Neutrophil (primary cell): Measurements from ENCODE around the gene EEIG2.

Experiments
- H3K27ac ChIP-seq: fragments of 200-600 bp; sonication (generic); 2 replicates; pipeline ENCODE4 v1.5.1; 2016; ENCODE audit warnings: mild to moderate bottlenecking, moderate library complexity
- H3K27me3 ChIP-seq: fragments of 200-600 bp; sonication (generic); 2 replicates; pipeline ENCODE4 v1.6.0; 2016; ENCODE audit warnings: mild to moderate bottlenecking
- H3K36me3 ChIP-seq: fragments of 200-600 bp; sonication (generic); 2 replicates; pipeline ENCODE4 v1.5.1; 2017
- H3K4me1 ChIP-seq, 2 experiments: fragments of 200-600 bp in 1 of 2; sonication (generic) in 1 of 2; 1 replicate in 1 of 2; 2 replicates in 1 of 2; pipeline versions ENCODE4 v1.5.1 to v1.6.1; 2013 to 2016; ENCODE audit warnings: low read depth in 1 of 2, low read length in 1 of 2, mild to moderate bottlenecking in 1 of 2, moderate library complexity in 1 of 2; ENCODE audit not compliant: control insufficient read depth in 1 of 2, insufficient read depth in 1 of 2
- H3K4me3 ChIP-seq, 2 experiments: fragments of 200-600 bp in 1 of 2; sonication (generic) in 1 of 2; 1 replicate in 1 of 2; 2 replicates in 1 of 2; pipeline ENCODE4 v1.5.1; 2013 to 2016; ENCODE audit warnings: low read depth in 1 of 2, low read length in 1 of 2, mild to moderate bottlenecking in 1 of 2, moderate library complexity in 1 of 2
- H3K9me3 ChIP-seq: fragments of 200-600 bp; sonication (generic); 2 replicates; pipeline ENCODE4 v1.5.1; 2016
- TF ChIP-seq, protein P1 (sequence below): fragments of 200-600 bp; sonication (generic); IDR thresholded peaks from 2 replicates; pipeline ENCODE4 v1.5.1; 2016; ENCODE audit warnings: antibody characterized with exemption

Gene EEIG2

GRCh38 chr1:108569097-108569728 is 9.3 kb downstream of the EEIG2 start:
- no peak overlapping the region for H3K4me3 ChIP-seq
- TF ChIP-seq, protein P1, sequence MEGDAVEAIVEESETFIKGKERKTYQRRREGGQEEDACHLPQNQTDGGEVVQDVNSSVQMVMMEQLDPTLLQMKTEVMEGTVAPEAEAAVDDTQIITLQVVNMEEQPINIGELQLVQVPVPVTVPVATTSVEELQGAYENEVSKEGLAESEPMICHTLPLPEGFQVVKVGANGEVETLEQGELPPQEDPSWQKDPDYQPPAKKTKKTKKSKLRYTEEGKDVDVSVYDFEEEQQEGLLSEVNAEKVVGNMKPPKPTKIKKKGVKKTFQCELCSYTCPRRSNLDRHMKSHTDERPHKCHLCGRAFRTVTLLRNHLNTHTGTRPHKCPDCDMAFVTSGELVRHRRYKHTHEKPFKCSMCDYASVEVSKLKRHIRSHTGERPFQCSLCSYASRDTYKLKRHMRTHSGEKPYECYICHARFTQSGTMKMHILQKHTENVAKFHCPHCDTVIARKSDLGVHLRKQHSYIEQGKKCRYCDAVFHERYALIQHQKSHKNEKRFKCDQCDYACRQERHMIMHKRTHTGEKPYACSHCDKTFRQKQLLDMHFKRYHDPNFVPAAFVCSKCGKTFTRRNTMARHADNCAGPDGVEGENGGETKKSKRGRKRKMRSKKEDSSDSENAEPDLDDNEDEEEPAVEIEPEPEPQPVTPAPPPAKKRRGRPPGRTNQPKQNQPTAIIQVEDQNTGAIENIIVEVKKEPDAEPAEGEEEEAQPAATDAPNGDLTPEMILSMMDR: no peak
- no peak overlapping the region for H3K27ac ChIP-seq
- no peaks in the 10 kb centered on the region for H3K27me3 ChIP-seq
- no peaks in the 10 kb centered on the region for H3K9me3 ChIP-seq
- H3K4me1 ChIP-seq: peaks cover 25 to 26% of the 10 kb centered on the region in 2 experiments
- no peaks in the 10 kb centered on the region for H3K36me3 ChIP-seq

DNA sequence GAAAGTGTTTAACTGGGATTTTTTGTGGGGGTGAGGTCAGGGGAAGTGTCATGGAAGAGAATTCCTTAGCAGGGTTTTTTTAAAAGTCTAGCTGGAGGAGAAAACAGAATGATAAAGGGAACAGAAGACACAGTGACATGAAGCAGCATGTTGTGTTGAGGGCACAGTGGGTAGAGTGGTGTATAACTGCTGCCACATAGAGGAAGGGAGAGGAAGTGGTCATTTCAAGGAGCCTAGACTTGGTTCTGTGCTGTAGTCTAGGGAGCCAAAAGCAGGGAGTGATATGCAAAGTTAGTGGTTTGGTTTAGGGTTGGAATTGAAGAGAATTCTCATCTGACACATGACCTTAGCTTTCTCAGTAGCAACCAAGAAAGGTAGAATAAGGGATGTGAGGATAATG is 10.2 kb downstream of the EEIG2 start:
- Histone ChIP-seq H3K9me3 (no peaks in the 10 kb centered on the region), H3K36me3 (no peaks in the 10 kb centered on the region), H3K4me3 (no peak overlapping the region), H3K4me1 (peaks cover 25 to 26% of the 10 kb centered on the region in 2 experiments), H3K27me3 (no peaks in the 10 kb centered on the region), H3K27ac (peak overlapping the region; percentile 60)
- TF ChIP-seq, protein P1: no peak

DNA sequence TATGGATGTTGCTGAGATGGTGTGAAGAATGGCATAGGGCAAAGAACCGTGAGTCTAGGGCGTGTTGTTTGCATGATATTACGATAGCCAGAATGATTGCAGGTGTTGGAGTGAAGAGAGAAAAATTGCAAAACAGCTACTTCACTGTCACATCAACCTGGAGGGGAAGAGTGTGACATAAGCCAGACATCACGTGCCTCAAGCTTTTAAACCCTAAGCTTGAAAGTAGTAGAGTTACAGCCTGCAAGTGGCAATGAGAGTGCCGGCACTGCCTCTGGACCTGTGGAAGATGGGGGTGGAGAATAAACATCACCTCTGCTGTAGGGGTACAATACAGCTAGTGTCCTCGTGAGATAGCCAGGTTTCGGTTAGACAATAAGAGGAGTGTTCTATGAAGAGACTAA is 11.1 kb downstream of the EEIG2 start:
- Histone ChIP-seq H3K27ac (peak overlapping the region; percentile 60), H3K27me3 (no peaks in the 10 kb centered on the region), H3K9me3 (no peaks in the 10 kb centered on the region), H3K4me3 (no peak overlapping the region), H3K4me1 (peaks cover 25 to 26% of the 10 kb centered on the region in 2 experiments), H3K36me3 (no peaks in the 10 kb centered on the region)
- TF ChIP-seq, protein P1: no peak

DNA sequence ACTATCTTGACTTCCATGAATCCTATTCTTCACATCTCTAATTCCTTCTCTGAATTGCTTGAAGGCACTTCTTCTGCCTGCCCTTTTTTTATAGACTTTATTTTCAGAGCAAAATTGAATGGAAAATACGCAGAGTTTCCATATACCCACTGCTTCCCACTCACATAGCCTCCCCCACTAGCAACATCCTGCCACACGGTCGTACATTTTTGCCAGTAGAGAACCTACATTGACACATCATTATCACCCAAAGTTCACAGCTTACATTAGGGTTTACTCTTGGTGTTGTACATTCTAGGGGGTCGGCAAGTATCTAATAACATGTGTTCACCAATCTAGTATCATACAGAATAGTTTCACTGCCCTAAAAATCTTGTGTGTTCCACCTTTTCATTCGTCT is 12.3 kb downstream of the EEIG2 start:
- peaks cover 25 to 26% of the 10 kb centered on the region in 2 experiments for H3K4me1 ChIP-seq
- no peaks in the 10 kb centered on the region for H3K27me3 ChIP-seq
- H3K9me3 ChIP-seq: no peaks in the 10 kb centered on the region
- H3K4me3 ChIP-seq: no peak overlapping the region
- H3K36me3 ChIP-seq: no peaks in the 10 kb centered on the region
- H3K27ac ChIP-seq: no peak overlapping the region
- TF ChIP-seq, protein P1: no peak

DNA sequence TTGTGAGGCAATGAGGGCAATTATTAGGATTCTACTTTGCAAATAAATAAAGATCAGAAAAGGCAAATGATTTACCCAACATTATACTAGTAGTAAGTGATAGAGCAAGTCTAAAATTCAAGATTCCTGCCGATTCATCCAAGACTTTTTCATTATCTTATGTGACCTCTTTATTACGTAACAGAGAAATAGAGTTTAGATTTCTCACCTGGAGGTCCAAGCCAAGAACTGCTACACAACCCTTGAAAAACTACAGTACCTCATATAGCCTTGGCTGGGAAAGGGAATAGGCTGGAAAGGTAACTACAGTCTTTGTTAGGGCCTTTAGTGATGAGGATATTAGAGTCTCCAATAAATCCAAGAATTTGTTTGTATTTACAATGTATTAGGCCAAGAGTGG is 13.3 kb downstream of the EEIG2 start:
- no peak overlapping the region for H3K4me3 ChIP-seq
- H3K27ac ChIP-seq: no peak overlapping the region
- peaks cover 25 to 26% of the 10 kb centered on the region in 2 experiments for H3K4me1 ChIP-seq
- H3K27me3 ChIP-seq: no peaks in the 10 kb centered on the region
- no peaks in the 10 kb centered on the region for H3K9me3 ChIP-seq
- TF ChIP-seq, protein P1: no peak
- H3K36me3 ChIP-seq: no peaks in the 10 kb centered on the region
